Stimulated activated CD4-positive, alpha-beta T cell treated with anti-CD3 and anti-CD28 coated beads, Interleukin-2, amount 100 ng/mL, for 48 hours (primary cell): ENCODE data around the gene ANTXR2.
"Not testable (repeated sequence)": the region's sequence is repeated elsewhere in the genome, so short reads cannot be mapped to it uniquely, and the experiment has no call there.

Experiments
- DNase-seq, 2 donors: peaks; one replicate each; pipeline ENCODE4 v3.0.0-alpha.2; 2020

The ANTXR2 gene

GRCh38 chr4:80015407-80016189, 57.4 kb downstream of the ANTXR2 start:
- DNase-seq, result no peak

GRCh38 chr4:80014531-80014930, 58.5 kb downstream of the ANTXR2 start:
- DNase-seq, result no peak

- no peak for DNase-seq
Measured at GRCh38 chr4:80012291-80012690, 60.7 kb downstream of the ANTXR2 start.

GRCh38 chr4:80011636-80012236, 61.3 kb downstream of the ANTXR2 start:
- DNase-seq, result no peak

- DNase-seq, result no peak
Measured at GRCh38 chr4:80010316-80010715, 62.7 kb downstream of the ANTXR2 start.

GRCh38 chr4:80009806-80010205, 63.2 kb downstream of the ANTXR2 start:
- no peak for DNase-seq

- no peak for DNase-seq
Measured at GRCh38 chr4:80008971-80009370, 64.1 kb downstream of the ANTXR2 start.

GRCh38 chr4:80008351-80008750, 64.7 kb downstream of the ANTXR2 start:
- DNase-seq, result no peak

GRCh38 chr4:80007745-80008149, 65.3 kb downstream of the ANTXR2 start:
- DNase-seq, result no peak

GRCh38 chr4:80006935-80007744, 65.9 kb downstream of the ANTXR2 start:
- no peak for DNase-seq

- no peak for DNase-seq
Measured at GRCh38 chr4:80005863-80006262, 67.2 kb downstream of the ANTXR2 start.

GRCh38 chr4:80004319-80004718, 68.7 kb downstream of the ANTXR2 start:
- no peak for DNase-seq

- not testable (repeated sequence) for DNase-seq
Measured at GRCh38 chr4:80002559-80002958, 70.5 kb downstream of the ANTXR2 start.

- not testable (repeated sequence) for DNase-seq
Measured at GRCh38 chr4:79999048-79999447, 74.0 kb downstream of the ANTXR2 start.

- no peak for DNase-seq
Measured at GRCh38 chr4:79998201-79998600, 74.8 kb downstream of the ANTXR2 start.

GRCh38 chr4:79996851-79997250, 76.2 kb downstream of the ANTXR2 start:
- DNase-seq, result no peak

- DNase-seq, result no peak
Measured at GRCh38 chr4:79993476-79993875, 79.6 kb downstream of the ANTXR2 start.

GRCh38 chr4:79991601-79992000, 81.4 kb downstream of the ANTXR2 start:
- no peak for DNase-seq

- DNase-seq, result not testable (repeated sequence)
Measured at GRCh38 chr4:79991100-79991499, 81.9 kb downstream of the ANTXR2 start.

- DNase-seq, result no peak
Measured at GRCh38 chr4:79987401-79987800, 85.6 kb downstream of the ANTXR2 start.

- no peak for DNase-seq
Measured at GRCh38 chr4:79983431-79983830, 89.6 kb downstream of the ANTXR2 start.

GRCh38 chr4:79982601-79983322, 90.3 kb downstream of the ANTXR2 start:
- no peak for DNase-seq

GRCh38 chr4:79980448-79980847, 92.6 kb downstream of the ANTXR2 start:
- no peak for DNase-seq
